ENCODE results near the gene SIAE.
A peak's percentile ranks its signal among the peaks of the same experiment; 100 is the strongest.
"Not testable (repeated sequence)": the region's sequence is repeated elsewhere in the genome, so short reads cannot be mapped to it uniquely, and the experiment has no call there.

The SIAE gene

DNA sequence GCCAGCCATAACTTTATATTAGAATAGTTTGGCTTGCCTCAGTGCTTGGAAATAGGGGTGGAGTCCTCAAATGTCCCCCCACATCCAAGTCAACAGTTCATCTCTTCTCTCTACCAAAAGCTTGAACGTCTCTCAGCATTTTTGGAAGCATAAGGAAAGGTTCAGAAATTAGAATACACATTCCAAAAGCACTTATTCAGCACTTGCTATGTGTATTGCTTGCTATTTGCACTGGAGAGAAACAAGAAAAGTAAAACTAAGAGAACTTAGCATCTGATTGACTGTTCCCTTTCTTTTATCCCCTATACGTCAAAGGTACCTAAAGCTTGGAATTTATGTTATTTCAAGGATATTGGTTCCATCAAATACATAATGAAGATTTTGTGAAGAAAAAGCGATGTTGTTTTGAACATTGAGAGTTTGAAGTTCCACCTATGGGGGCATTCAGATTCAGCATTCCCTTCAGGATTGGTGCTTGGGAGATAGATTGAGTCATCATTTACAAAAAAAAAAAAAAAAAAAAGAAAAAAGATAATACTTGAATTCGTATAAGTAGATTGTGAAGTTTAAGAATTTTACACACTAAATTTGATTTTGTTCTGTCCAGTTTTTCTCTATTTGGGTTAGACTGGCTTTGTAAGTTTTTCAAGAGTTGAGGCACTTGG lies 49.5 kb downstream of the SIAE start:
- no peak for DNase-seq (ENCODE audit: low read depth in 3 of 3)

DNA sequence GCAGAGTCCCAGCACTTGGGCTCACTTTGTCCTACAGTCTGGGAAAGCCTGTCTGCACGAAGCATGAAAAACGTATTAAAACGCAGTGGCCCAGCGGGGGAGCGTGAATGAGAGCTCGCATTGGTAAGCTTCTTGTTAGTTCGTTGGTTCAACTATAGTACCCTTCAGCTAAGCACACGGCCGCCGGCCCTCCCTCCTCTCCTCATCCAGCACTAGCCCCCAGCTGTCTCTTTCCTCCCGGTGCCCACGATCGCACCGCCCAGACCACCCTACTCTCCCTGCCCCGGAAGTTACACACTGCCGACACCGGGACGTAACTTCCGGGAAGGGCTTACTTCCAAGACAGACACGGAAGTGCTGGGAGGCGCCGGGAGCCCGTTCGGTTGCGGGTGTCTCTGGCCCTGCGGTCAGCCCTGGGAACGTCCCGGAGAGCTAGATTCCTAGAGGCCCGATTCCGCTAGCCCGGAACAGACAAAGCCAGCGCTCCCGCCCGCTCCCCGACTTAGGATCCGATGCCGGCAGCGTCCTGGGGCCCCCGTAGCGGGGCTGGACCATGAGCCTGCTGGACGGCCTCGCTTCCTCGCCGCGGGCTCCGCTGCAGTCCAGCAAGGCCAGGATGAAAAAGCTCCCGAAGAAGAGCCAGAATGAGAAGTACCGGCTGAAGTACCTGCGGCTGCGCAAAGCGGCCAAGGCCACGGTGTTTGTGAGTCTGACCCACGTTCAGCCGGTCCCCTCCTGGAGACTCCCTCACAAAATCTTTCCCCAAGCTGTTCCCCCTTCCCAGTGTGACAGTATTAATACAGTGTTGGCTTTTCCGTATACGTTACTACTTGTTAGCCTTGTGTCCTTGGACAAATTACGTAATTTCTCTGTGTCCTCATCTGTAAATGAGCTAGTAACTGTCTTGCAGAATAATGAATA lies 50.7 kb downstream of the SIAE start, which contains the start of gene TBRG1:
Gene TBRG1 (plus strand): TSS at position 334 of the 921 bp plus-strand sequence. CDS start 220 bp downstream, at position 554.
- peak; percentile 61 to 69 (median 61) for DNase-seq (ENCODE audit: low read depth in 3 of 3)

DNA sequence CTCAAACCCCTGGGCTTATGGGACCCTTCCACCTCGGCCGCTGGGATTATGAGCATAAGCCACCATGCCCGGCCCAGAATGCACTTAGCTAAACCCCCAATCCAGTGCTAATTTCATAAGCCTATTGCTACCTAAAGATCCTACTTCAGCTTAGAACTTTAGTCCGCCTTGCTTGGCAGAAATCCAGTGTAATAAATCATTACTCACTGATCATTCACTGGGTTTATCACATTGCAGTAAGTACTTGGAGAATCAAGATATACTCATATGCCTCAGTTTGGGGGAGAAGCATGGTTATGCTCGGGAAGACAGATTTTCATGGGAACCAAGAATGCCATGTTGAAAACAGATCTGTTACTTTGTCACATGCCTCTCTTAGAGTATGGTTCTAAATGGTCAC lies 54.7 kb downstream of the SIAE start:
- no peak for DNase-seq (ENCODE audit: low read depth in 3 of 3)

DNA sequence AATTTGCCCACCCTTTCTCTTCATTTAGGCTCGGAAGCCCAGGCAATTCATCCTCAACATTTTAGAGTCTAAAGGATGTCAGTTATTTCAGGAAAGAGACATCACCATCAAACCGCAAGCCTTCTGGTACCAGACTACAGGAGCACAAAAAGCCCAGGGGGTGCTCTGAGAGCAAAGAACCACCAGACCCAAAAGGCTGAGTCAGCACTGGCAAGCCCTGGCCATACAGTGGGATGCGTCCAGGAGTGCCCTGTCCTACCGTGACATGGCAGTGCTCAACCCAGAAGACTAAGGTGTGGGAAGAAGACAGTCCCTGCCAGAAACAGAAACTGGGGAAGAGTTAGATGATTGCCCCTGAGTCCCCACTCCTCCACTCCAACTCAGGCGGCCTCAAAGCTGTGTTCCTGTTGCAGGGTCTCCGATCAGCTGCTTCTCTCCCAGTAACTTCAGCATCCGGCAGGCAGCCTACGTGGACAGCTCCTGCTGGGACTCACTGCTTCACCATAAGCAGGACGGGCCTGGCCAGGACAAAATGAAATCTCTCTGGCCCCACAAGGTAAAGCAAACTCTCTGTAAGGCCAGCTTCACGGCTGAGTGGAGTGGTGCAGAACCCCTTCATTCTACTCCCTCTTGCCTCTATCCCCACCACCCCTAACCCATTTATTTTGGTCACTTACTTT lies 60.8 kb downstream of the SIAE start:
- DNase-seq (ENCODE audit: low read depth in 3 of 3) = no peak

DNA sequence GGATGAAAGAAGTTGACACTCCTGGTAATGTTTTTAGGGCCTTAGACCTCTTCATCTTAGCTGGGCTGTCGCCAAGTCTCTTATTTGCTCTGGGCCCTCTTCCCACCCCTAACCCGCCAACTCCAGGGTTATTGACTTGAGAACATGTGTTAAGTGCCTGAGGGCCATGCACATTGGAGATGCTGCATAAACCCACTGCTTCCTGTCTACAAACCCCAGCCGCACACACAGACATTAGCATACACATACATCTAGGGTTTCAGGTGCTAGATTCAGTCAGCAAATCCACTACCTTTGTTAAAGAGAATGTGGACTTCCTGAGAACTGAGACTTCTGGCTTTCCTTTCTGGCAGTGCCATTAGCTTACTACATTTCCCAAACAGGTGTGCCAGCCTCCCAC lies 61.5 kb downstream of the SIAE start:
- DNase-seq (ENCODE audit: low read depth in 3 of 3) = no peak

DNA sequence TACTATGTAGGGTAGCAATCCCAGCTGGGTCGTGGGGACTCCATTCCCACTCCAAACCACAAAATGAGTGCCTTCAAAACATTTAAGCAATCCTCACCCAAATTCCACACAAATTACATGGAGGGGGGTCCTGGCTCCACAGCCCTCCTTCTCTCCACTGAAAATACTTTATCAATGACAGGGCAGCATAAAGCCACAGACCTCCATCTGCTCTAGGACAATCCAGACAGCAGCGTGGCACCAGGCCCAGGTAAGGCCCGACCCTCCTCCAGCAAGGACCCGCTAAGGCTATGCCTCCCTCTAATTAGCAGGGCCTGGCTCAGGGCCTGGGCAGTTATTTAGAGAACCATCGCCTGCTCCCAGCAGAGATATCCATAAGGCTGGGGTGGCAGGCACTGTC lies 62.5 kb downstream of the SIAE start, which contains the start of gene PANX3:
Gene PANX3 (plus strand): TSS at position 365 of the 400 bp plus-strand sequence. CDS start 129 bp downstream, outside the sequence.
- no peak for DNase-seq (ENCODE audit: low read depth in 3 of 3)

DNA sequence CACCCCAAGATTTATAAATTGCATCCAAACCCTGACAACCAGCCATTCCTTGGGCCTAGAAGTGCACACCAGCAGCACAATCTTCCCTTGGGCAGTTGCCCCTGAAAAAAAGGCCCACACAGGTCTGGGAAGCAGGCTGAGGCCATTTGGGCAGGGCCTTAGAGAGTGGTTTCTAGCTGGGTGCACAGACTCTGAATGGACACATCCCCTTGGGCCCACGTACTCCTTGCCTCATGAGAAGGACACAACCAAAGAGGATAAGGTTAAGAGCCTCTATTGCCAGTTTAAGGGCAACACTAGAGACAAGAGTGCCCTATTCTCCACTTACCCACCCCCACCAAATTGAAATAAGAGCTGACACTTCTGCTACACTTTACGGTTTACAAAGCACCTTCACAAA lies 63.2 kb downstream of the SIAE start:
- DNase-seq (ENCODE audit: low read depth in 3 of 3) = no peak

DNA sequence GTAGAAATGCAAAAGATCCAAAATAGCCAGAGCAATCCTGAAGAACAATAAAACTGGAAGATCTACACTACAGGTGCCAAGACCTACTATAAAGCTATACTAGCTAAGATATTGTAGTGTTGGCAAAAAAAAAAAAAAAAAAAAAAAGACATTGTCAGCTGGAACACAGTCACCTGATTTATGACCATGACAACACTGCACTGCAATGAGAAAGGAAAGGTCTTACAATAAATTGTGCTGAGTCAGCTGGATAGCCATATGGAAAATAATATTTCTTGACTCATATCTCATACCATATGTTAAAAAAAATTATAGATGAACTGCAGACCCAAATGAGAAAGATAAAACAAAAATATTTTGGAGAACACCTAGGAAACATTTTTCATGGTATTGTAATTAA lies 65.4 kb downstream of the SIAE start:
- DNase-seq (ENCODE audit: low read depth in 3 of 3) = no peak

DNA sequence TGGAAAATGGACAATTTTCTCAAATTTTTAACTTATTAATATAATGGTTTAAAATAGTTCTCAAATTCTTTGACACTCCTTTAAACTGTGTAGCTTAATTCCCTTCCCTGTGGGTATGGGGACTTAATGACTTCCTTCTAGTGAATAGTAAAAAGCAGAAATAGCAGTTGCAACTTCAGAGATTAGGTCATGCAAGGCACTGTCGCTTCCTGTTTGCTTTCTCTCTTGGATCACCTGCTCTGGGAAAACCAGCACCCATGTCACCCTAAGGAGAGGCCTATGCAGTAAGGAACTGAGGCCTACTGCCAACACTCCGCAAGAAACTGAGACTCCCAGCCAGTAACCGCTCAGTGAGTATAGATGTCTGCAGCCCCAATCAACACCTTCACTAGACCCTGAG lies 67.8 kb downstream of the SIAE start:
- no peak for DNase-seq (ENCODE audit: low read depth in 3 of 3)

DNA sequence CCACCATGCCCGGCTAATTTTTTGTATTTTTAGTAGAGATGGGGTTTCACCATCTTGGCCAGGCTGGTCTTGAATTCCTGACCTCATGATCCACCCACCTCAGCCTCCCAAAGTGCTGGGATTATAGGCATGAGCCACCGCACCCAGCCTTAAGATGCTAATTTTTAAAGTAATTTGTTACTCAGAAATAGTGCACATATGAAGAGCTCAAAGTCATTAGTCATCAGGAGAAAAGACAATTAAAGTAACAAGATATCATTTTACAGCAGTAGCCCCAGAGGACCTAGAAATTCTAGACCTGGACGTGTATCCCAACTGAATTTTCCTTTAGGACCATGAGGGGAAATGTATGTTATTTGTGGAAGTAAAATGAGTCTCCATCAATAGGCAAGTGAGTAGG lies 70.8 kb downstream of the SIAE start:
- DNase-seq (ENCODE audit: low read depth in 3 of 3) = not testable (repeated sequence)

DNA sequence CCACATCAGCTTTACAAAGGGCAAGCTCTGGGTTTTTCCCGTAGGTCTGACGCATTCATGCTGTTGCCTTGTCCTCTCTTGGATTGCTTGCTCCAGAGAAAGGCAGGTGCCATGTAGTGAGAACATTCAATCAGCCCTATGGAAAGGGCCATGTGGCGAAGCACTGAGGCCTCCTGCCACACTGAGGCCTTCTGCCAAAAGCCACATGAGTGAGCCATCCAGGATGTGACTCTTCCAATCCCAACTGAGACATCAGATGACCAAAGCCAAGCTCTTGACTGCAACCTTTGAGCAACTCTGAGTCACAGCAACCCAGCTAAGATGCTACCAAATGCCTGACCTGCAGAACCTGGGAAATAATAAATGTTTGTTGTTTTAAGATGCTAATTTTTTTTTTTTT lies 71.3 kb downstream of the SIAE start:
- no peak for DNase-seq (ENCODE audit: low read depth in 3 of 3)

DNA sequence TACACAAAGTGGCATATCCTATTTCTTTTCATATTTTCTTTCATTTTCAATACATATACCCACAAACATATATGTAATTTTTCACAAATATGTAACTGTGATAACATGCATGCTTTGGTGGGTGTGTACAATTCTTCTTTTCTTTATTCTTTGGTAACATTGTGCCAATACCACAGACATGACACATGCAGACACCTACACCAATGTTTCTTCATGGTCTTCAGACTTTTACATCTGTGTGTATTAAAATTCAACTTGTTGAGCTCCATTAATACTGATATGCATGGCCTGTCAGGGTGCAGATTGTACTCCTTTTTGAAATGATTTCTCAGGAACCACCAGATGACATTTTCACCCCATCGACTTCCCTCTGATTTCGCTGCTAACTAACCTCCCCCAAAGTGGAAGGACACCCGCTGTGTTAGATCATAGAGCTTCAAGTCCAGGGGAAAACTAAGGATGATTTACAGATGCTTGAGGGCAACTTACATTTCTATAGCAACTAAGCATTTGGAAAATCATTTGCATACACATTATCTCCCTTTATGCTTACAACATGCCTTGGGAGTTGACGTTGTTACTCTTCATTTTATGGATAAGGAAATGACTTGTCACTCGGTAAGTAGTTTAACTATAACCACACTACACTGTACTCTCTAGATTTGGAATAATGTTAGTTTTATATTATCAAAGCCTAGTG lies 72.8 kb downstream of the SIAE start:
- DNase-seq (ENCODE audit: low read depth in 3 of 3) = no peak

DNA sequence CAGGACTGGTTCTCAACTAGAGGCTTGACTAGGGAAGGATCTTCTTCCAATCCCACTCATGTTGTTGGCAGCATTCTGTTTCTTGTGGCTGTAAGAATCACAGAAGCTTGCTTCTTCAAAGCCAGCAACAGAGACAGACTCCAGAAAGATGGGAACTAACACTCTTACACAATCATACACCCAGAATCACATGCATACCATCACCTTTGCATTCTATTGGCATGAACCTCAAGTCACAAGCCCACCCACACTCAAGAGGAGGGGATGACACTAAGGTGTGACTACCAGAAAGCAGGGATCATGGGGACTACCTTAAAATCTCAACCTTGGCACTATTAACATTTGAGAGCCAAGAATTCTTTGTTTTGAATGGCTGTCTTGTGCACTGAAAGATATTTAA lies 75.9 kb downstream of the SIAE start:
- no peak for DNase-seq (ENCODE audit: low read depth in 3 of 3)

DNA sequence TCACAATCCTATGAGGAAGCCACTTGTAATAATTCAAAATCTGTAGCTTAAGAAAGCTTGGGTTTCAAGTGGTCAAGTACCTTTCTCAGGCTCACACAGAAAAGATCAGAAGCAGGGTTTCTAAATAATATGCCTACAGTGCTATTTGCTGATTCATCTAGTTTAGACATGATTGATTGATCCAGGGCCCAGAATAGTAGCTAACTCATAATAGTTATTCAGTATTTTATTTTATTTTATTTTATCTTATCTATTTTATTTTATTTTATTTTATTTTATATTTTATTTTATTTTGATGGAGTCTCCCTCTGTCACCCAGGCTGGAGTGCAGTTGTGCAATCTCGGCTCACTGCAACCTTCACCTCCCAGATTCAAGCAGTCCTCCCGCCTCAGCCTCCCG lies 78.2 kb downstream of the SIAE start:
- no peak for DNase-seq (ENCODE audit: low read depth in 3 of 3)

DNA sequence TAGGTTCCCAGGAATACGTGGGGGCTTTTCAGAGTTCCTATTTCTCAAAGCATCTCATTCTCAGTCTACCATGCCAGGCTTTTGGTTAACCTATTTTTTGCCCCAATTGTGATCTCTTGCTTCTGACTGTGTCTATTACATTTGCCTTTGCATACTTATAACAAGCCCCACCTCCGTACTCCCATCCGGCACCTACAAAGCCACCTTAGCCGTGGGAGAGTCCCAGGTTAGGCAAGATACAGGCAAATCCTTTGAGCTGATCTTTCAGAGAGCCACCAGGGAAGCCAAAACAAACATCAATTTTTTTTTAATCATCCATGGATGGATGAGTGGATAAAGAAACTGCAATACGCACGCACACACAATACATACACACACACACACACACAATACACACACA lies 80.9 kb downstream of the SIAE start:
- DNase-seq (ENCODE audit: low read depth in 3 of 3) = no peak

DNA sequence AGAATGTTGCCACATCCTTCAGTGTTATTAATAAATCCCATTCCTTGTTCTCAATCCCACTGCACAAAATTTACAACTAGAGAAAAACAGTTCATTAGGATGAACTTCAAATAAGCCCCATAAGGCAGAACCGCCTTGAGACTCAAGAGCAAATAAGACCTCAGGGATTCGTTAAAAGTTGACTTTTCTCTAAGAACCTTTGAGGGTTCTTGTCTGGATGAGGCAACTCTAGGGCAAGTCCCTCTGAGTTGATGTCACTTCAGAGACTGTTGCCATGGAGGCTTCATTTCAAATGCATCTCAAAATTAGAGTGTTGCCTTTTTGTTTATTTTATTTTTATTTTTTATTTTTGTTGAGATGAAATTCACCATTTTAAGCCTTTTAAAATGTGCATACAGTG lies 82.1 kb downstream of the SIAE start:
- no peak for DNase-seq (ENCODE audit: low read depth in 3 of 3)

DNA sequence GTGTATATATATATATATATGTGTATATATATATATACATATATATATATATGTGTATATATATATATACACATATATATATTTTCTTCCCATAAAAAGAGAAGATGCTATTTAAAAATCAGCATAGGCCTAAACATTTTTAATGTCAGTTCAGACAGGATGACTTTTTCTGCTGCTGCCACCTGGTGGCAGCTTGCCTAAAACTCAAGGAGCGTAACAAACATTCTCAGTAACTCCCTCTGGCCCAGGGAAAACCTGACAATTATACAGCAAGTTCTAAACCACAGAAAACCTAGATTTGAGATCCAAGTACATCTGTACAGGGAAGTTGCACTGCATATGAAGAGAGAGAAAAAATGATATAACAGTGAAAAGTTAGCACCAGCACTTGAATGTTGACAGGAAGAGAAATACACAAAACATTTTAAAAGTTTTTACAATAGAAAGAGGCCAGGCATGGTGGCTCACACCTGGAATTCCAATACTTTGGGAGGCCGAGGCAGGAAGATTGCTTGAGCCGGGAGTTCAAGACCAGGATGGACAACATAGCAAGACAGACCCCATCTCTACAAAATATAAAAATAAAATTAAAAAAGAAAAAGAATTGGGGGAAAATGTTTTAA lies 87.2 kb downstream of the SIAE start:
- DNase-seq (ENCODE audit: low read depth in 3 of 3) = peak in 1 of 3 experiments; percentile 13

DNA sequence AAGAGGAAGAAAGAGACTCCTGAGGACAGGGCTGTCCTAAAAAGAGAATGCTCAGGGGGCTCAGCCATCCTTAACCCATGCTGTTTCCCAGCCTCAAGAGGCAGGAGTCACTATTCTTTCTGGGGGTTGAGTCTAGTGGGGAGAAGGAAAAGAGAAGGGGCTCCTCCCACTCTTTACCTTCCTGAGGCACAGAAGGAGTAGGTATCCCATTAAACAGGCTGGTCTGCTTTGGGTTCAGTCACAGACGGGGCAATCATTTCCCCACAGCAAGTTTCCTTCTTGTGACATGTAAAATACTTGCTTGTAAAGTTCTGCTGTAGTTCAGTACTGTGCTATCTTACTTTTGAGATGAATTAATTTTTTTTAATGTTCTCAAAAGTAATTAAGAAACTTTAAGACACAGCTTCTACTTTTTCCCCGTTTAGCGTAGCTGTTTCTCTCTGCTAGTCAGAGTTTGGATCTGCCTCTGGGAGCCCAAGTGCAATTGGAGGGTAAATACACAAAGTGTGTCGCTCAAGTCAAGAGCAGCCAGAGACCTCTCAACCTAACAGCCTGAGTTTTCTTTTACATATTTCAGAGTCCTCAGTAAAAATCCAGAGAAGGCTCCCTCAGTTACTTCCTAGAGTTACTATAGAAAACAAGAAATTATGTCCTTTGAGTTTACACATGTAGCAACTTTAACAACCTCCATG lies 88.7 kb downstream of the SIAE start:
- no peak for DNase-seq (ENCODE audit: low read depth in 3 of 3)

DNA sequence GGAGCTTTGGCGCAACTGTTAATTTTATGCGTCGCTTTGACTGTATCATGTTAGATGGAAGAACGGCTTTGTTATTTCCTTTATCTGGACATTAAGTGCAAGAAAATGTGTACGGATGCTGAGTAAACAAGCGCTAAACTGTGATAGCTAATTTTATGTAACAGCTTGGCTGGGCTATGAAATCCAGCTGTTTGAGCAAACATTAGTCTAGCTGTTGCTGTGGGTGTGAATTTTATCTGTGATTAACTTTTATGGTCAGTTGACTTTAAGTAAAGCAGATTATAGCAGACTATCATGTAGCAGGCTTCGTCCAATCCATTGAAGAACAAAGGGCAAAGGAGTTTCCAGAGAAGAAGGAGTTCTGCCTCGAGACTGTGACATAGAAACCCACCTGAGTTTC lies 89.8 kb downstream of the SIAE start:
- DNase-seq (ENCODE audit: low read depth in 3 of 3) = no peak
